ENCODE results near the gene LPCAT3. TPM values are rescaled to one million over a fixed set of nuclear protein-coding genes. Genes with fewer than 3 reads are reported as not detected.
"Not testable (repeated sequence)": the region's sequence is repeated elsewhere in the genome, so short reads cannot be mapped to it uniquely, and the experiment has no call there.

LPCAT3 gene
- polyA plus RNA-seq, 1 donor (not counting 4 experiments of a cell fraction or from before 2014, with no cell fraction given), result 69.1 TPM

DNA sequence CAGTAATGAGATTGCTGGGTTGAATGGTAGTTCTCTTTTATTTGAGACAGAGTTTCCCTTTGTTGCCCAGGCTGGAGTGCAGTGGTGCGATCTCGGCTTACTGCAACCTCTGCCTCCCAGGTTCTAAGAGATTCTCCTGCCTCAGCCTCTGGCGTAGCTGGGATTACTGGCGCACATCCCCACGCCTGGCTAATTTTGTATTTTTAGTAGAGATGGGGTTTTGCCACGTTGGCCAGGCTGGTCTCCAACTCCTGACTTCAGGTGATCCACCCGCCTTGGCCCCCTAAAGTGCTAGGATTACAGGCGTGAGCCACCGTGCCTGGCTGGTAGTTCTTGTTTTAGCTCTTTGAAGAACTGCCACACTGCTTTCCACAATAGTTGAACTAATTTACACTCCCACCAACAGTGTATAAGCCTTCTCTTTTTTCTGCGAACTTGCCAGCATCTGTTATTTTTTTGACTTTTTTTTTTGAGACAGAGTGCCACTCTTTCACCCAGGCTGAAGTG, 31.2 kb upstream of the LPCAT3 start:
- H3K27me3 ChIP-seq (ENCODE audit: control insufficient read depth, extremely low read depth, insufficient read depth, low read length); H4K20me1 ChIP-seq (ENCODE audit: control insufficient read depth, extremely low read depth, insufficient read depth, low read length); H3K4me1 ChIP-seq (ENCODE audit: control insufficient read depth, extremely low read depth, insufficient read depth, low read length); H3K79me2 ChIP-seq (ENCODE audit: control insufficient read depth, insufficient read depth, low read length); H3K9me3 ChIP-seq (ENCODE audit: control insufficient read depth, low read depth, low read length); H3K36me3 ChIP-seq (ENCODE audit: control insufficient read depth in 2 of 2, extremely low read depth in 1 of 2, insufficient read depth in 2 of 2, low read length in 2 of 2); dilution Hi-C loops (cut with MboI; ENCODE audit: extremely low pct_ligation_motif_present, low sequenced_read_pairs); H3K9me1 ChIP-seq (ENCODE audit: control insufficient read depth, extremely low read depth, insufficient read depth, low read length); H3K4me3 ChIP-seq (ENCODE audit: control insufficient read depth in 2 of 3, extremely low read depth in 1 of 3, insufficient read depth in 2 of 3, low read depth in 1 of 3, low read length in 3 of 3); DNase-seq (ENCODE audit: low read depth, low spot score); H2AFZ ChIP-seq (ENCODE audit: control insufficient read depth, low read length); H3K27ac ChIP-seq (ENCODE audit: control insufficient read depth, insufficient read depth, low read length); H3K4me2 ChIP-seq (ENCODE audit: control insufficient read depth, extremely low read depth, insufficient read depth, low read depth, low read length); FAIRE-seq; H3K9ac ChIP-seq (ENCODE audit: control insufficient read depth, extremely low read depth, insufficient read depth, low read length): not testable (repeated sequence)

DNA sequence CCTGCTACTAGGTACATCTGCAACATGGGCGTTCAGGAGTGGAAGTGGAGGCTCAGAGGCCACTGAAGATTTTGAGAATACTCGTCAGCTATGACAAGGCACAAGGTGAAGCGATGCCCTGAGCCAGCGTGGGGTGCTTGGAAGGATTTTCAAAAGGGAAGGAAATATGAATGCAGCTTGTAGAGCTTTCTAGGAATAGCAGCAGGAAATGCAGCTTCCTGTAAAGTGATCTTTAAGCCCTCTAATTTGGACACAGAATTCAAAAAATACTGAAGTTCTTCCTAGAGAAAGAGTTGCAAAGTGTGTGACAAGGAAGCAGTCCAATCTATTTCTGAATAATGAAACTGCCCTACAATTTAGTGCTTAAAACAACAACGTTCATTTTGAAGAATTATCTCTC, 29.0 kb upstream of the LPCAT3 start:
- FAIRE-seq (no peak), DNase-seq (ENCODE audit: low read depth, low spot score) (no peak)
- H3K79me2 ChIP-seq (ENCODE audit: control insufficient read depth, insufficient read depth, low read length), result no peaks in the 10 kb centered on the region
- no peaks in the 10 kb centered on the region for H4K20me1 ChIP-seq (ENCODE audit: control insufficient read depth, extremely low read depth, insufficient read depth, low read length)
- TF ChIP-seq EZH2 (IDR thresholded peaks at IDR 0.05; ENCODE audit: low read length), result no peak
- TF ChIP-seq, protein P1, sequence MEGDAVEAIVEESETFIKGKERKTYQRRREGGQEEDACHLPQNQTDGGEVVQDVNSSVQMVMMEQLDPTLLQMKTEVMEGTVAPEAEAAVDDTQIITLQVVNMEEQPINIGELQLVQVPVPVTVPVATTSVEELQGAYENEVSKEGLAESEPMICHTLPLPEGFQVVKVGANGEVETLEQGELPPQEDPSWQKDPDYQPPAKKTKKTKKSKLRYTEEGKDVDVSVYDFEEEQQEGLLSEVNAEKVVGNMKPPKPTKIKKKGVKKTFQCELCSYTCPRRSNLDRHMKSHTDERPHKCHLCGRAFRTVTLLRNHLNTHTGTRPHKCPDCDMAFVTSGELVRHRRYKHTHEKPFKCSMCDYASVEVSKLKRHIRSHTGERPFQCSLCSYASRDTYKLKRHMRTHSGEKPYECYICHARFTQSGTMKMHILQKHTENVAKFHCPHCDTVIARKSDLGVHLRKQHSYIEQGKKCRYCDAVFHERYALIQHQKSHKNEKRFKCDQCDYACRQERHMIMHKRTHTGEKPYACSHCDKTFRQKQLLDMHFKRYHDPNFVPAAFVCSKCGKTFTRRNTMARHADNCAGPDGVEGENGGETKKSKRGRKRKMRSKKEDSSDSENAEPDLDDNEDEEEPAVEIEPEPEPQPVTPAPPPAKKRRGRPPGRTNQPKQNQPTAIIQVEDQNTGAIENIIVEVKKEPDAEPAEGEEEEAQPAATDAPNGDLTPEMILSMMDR (optimal IDR thresholded peaks at IDR 0.05 in 1 of 3, IDR thresholded peaks at IDR 0.05 in 1 of 3, conservative IDR thresholded peaks at IDR 0.05 in 1 of 3; ENCODE audit: extremely low read depth in 1 of 3, insufficient read depth in 2 of 3, low read length in 3 of 3), result no peak
- no peak overlapping the region for H3K4me3 ChIP-seq (ENCODE audit: control insufficient read depth in 2 of 3, extremely low read depth in 1 of 3, insufficient read depth in 2 of 3, low read depth in 1 of 3, low read length in 3 of 3)
- H3K4me1 ChIP-seq (ENCODE audit: control insufficient read depth, extremely low read depth, insufficient read depth, low read length), result no peaks in the 10 kb centered on the region
- dilution Hi-C loops (cut with MboI; ENCODE audit: extremely low pct_ligation_motif_present, low sequenced_read_pairs), result no loop called here
- no peaks in the 10 kb centered on the region for H3K36me3 ChIP-seq (ENCODE audit: control insufficient read depth in 2 of 2, extremely low read depth in 1 of 2, insufficient read depth in 2 of 2, low read length in 2 of 2)
- H3K9me1 ChIP-seq (ENCODE audit: control insufficient read depth, extremely low read depth, insufficient read depth, low read length), result no peaks in the 10 kb centered on the region
- no peak overlapping the region for H3K4me2 ChIP-seq (ENCODE audit: control insufficient read depth, extremely low read depth, insufficient read depth, low read depth, low read length)
- H3K27me3 ChIP-seq (ENCODE audit: control insufficient read depth, extremely low read depth, insufficient read depth, low read length), result no peaks in the 10 kb centered on the region
- no peaks in the 10 kb centered on the region for H3K9me3 ChIP-seq (ENCODE audit: control insufficient read depth, low read depth, low read length)
- H2AFZ ChIP-seq (ENCODE audit: control insufficient read depth, low read length), result no peak overlapping the region
- H3K27ac ChIP-seq (ENCODE audit: control insufficient read depth, insufficient read depth, low read length), result no peak overlapping the region
- no peak overlapping the region for H3K9ac ChIP-seq (ENCODE audit: control insufficient read depth, extremely low read depth, insufficient read depth, low read length)
